Skeletal muscle tissue (tissue), 4 donors: ENCODE data around the gene ANKRD2. TPM values are rescaled to one million over a fixed set of nuclear protein-coding genes. Genes with fewer than 3 reads are reported as not detected.
"Not testable (repeated sequence)": the region's sequence is repeated elsewhere in the genome, so short reads cannot be mapped to it uniquely, and the experiment has no call there.

Source experiments
- H3K27ac ChIP-seq: one replicate; pipeline ENCODE4 v1.7.0; 2013; ENCODE audit warnings: mild to moderate bottlenecking, low read depth, low read length, inconsistent platforms
- H3K27me3 ChIP-seq, 3 donors: one replicate each; pipeline ENCODE4 v1.7.0; 2013; ENCODE audit warnings: low read length in 3 of 3; ENCODE audit not compliant: control insufficient read depth in 3 of 3, insufficient read depth in 3 of 3
- H3K36me3 ChIP-seq, 3 donors: one replicate each; pipeline ENCODE4 v1.7.0; 2013; ENCODE audit warnings: low read length in 3 of 3; ENCODE audit not compliant: control insufficient read depth in 3 of 3, insufficient read depth in 3 of 3
- H3K4me1 ChIP-seq, 3 donors: one replicate each; pipeline ENCODE4 v1.7.0; 2013; ENCODE audit warnings: low read length in 3 of 3, mild to moderate bottlenecking in 3 of 3; ENCODE audit not compliant: control insufficient read depth in 3 of 3, insufficient read depth in 3 of 3
- H3K4me3 ChIP-seq, 3 donors: one replicate each; pipeline ENCODE4 v1.7.0; 2013; ENCODE audit warnings: low read length in 3 of 3
- H3K9ac ChIP-seq, 3 donors: one replicate each; pipeline ENCODE4 v1.7.0; 2013; ENCODE audit warnings: low read length in 3 of 3, mild to moderate bottlenecking in 3 of 3, moderate library complexity in 2 of 3, low read depth in 1 of 3
- H3K9me3 ChIP-seq, 3 donors: one replicate each; pipeline ENCODE4 v1.7.0; 2013; ENCODE audit warnings: low read length in 3 of 3; ENCODE audit not compliant: control insufficient read depth in 3 of 3
- total RNA-seq: library from RNA; depleted of rRNA; stranded (reverse); fragments of >200 nt; gene quantifications from one replicate; pipeline ENCODE4 v1.2.3, GENCODE V29; 2014
- donor health status: Osteomylitis.

Gene ANKRD2, protein sequence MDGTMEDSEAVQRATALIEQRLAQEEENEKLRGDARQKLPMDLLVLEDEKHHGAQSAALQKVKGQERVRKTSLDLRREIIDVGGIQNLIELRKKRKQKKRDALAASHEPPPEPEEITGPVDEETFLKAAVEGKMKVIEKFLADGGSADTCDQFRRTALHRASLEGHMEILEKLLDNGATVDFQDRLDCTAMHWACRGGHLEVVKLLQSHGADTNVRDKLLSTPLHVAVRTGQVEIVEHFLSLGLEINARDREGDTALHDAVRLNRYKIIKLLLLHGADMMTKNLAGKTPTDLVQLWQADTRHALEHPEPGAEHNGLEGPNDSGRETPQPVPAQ
- total RNA-seq: 8.9 TPM

DNA sequence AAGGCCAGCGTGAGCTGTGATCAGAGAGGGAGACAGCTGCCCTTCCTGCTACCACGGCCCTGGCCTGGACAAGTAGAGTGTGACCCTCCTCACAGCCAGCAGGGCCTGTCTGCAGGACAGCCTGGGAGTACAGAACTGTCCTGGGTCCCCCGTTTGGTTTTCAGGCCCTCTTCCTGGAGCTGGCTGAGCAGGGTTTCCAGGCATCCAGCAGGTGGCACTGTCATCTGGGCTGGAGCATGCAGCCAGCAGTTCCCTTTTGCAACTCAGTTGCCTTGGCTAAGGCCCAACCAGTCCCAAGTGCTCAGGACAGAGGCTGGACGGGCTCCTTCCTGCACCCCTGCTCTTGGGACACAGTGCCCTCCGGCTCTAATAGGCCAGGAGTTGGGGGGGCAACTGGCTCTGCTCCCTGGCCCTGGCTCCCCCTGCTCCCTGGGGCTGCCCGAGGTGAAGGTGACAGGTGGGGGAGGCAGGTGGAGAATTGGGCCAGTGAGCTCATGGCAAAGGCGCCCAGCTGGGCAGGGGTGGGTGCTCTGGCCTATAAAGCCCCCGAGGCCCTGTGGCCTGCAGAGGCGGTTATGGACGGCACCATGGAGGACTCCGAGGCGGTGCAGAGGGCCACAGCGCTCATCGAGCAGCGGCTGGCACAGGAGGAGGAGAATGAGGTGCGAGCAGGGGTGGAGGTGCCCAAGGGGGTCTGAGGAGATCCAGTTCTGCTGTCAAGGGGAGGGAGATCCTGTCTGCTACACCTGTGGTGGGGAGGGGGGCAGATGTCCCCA is at the start of gene ANKRD2:
Gene ANKRD2, plus strand, starts transcription at position 566 of the 776 bp plus-strand sequence. Its CDS starts 10 bp downstream, at position 576.
- H3K4me3 ChIP-seq: peak within 1 kb of the TSS; percentile 55 to 76 (median 64)
- peak within 1 kb of the TSS; percentile 94 for H3K27ac ChIP-seq
- H3K9me3 ChIP-seq: no peaks in the 10 kb centered on the region
- H3K9ac ChIP-seq: peak within 1 kb of the TSS; percentile 72 to 87 (median 82)
- peaks cover 61 to 73% (median 70%) of the 10 kb centered on the region in 3 donors for H3K4me1 ChIP-seq
- H3K36me3 ChIP-seq: peaks cover 2 to 16% (median 10%) of the 10 kb centered on the region in 3 donors
- no peaks in the 10 kb centered on the region for H3K27me3 ChIP-seq

DNA sequence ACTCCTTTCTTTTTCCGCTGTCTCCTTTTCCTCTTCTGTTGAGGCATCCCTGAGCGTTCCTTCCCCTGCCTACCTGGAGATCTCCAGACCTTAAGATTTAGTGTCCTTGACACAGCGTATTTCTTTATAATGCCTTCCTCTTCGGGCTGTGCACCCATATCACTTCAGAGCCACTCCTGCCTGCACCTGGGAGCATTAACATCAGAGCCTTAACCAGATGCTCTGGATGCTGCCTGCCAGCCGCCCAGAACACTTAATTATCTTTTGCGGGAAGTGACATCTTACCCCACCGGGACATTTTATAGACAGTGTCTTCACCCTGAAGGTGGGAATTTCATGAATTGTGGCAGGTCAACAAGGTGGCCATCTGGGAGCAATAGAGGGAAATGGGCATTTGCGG is 49.6 kb upstream of the ANKRD2 start:
- H3K4me1 ChIP-seq: peaks cover 28 to 62% (median 40%) of the 10 kb centered on the region in 3 donors
- H3K27ac ChIP-seq: no peak overlapping the region
- H3K9me3 ChIP-seq: no peaks in the 10 kb centered on the region

DNA sequence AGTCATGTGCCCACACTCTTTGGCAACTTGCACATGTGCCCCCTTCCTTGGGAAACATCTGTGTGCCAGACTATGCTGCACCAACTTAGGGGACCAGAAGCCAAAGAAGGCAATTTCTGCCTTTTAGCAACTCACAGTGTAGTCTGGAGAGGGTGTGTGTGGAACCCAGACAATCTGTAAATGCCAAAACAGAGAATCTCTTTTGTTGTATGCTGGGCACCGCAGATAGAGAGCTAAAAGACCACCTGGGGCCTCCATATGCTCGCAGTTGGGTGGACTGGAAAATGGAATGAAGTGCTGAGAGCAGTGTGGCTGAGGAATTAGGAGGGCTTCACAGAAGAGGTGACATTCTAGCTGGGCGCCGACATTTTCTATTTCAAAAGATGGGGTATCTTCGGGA is 47.5 kb upstream of the ANKRD2 start:
- H3K9ac ChIP-seq: no peak overlapping the region
- no peaks in the 10 kb centered on the region for H3K36me3 ChIP-seq
- no peak overlapping the region for H3K27ac ChIP-seq
- no peak overlapping the region for H3K4me3 ChIP-seq
- H3K4me1 ChIP-seq: peaks cover 20 to 44% (median 29%) of the 10 kb centered on the region in 3 donors
- H3K27me3 ChIP-seq: no peaks in the 10 kb centered on the region
- H3K9me3 ChIP-seq: no peaks in the 10 kb centered on the region

More for the DNA sequence above, 49.6 kb upstream of the ANKRD2 start:
- no peak overlapping the region for H3K9ac ChIP-seq
- H3K27me3 ChIP-seq: no peaks in the 10 kb centered on the region
- no peaks in the 10 kb centered on the region for H3K36me3 ChIP-seq
- no peak overlapping the region for H3K4me3 ChIP-seq

DNA sequence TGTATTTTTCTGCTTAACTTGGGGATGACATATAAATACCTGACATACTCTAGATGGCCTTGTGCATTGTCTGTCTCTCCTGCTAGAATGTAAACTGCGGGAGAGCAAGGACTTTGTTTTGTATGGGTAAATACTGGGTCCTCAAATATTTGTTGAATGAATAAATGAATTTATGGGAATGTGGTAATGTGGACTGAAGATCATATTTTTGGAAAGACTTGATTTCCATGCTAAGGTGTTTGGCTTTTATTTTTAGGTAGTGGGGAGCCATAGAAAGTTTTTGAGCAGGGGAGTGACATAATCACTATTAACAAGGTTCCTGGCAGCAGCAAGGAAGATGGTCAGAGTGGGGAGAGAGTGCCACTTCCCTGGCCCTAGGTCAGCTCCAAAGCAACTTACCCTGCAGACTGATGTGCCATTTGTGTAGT is 46.9 kb upstream of the ANKRD2 start:
- no peak overlapping the region for H3K4me3 ChIP-seq
- H3K9ac ChIP-seq: no peak overlapping the region
- H3K4me1 ChIP-seq: peaks cover 19 to 43% (median 24%) of the 10 kb centered on the region in 3 donors
- no peaks in the 10 kb centered on the region for H3K27me3 ChIP-seq
- H3K27ac ChIP-seq: no peak overlapping the region
- no peaks in the 10 kb centered on the region for H3K36me3 ChIP-seq
- no peaks in the 10 kb centered on the region for H3K9me3 ChIP-seq

DNA sequence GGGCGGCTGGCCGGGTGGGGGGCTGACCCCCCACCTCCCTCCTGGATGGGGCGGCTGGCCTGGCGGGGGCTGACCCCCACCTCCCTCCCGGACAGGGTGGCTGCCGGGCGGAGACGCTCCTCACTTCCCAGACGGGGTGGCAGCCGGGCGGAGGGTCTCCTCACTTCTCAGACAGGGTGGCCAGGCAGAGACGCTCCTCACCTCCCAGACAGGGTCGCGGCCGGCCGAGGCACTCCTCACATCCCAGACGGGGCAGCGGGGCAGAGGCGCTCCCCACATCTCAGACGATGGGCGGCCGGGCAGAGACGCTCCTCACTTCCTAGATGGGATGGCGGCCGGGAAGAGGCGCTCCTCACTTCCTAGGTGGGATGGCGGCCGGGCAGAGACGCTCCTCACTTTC is 43.7 kb upstream of the ANKRD2 start:
- H3K4me1 ChIP-seq: peaks cover 8 to 24% (median 16%) of the 10 kb centered on the region in 3 donors
- H3K9me3 ChIP-seq, H3K27ac ChIP-seq, H3K27me3 ChIP-seq, H3K4me3 ChIP-seq, H3K9ac ChIP-seq, H3K36me3 ChIP-seq: not testable (repeated sequence)

DNA sequence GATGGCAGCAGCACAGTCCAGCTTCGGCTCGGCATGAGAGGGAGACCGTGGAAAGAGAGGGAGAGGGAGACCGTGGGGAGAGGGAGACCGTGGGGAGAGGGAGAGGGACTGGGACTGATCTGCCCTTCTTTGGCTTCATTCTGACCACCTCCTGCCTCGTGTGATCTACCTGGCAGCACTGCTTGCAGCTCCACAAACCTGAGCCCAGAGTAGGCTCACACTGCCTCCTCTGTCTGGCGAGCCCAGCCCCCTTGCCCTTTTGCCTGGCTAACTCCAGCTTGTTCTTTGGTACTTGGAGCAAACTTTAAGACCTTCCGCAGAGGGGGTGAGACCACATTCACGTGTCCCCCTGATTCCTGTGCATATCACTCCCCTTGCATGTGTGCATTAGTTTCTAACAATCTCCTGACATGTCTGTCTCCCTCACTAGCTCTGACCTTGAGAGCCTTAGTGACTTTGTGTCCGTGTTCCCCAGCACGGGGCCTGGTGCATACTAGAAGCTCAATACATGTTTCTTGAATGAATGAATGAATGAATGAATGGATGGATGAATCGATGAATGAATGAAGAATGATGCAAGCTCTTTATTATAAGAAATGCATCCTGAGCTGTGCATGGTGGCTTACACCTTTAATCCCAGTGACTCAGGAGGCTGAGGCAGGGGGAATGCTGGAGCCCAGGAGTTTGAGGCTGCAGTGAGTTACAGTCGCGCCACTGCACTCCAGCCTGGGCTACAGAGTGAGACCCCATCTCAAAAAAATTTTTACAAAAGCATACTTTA is 42.7 kb upstream of the ANKRD2 start:
- H3K27ac ChIP-seq: no peak overlapping the region
- no peaks in the 10 kb centered on the region for H3K36me3 ChIP-seq
- H3K9ac ChIP-seq: no peak overlapping the region
- H3K27me3 ChIP-seq: no peaks in the 10 kb centered on the region
- H3K9me3 ChIP-seq: no peaks in the 10 kb centered on the region
- H3K4me1 ChIP-seq: peaks cover 9 to 27% (median 19%) of the 10 kb centered on the region in 3 donors
- H3K4me3 ChIP-seq: no peak overlapping the region

DNA sequence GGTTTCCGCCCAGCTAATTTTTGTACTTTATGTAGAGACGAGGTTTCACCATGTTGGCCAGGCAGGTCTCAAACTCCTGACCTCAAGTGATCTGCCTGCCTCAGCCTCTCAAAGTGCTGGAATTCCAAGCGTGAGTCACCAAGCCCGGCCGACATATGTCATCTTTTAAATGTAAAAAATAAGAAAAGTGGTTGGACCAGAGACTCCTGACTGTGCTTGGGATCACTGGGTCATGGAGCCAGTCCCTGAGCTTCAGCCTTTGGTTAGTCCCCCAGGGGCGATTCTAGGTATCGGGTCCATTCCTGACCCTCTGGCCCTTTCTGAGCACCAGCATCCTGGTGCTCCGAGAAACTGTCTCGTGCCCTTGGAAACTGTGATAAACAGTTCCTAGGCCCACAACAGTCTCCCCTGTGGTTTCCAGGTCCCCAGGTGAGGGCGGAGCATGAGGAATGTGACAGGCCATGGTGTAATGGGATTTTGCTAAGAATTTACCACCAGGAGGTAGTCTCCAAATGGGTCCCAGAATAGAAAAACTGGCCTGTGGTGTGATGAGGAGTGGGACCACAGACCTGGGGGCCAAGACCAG is 41.1 kb upstream of the ANKRD2 start:
- peaks cover 8 to 21% (median 10%) of the 10 kb centered on the region in 3 donors for H3K4me1 ChIP-seq
- no peaks in the 10 kb centered on the region for H3K36me3 ChIP-seq
- H3K4me3 ChIP-seq: no peak overlapping the region
- H3K27me3 ChIP-seq: no peaks in the 10 kb centered on the region
- no peak overlapping the region for H3K27ac ChIP-seq
- no peak overlapping the region for H3K9ac ChIP-seq
- H3K9me3 ChIP-seq: no peaks in the 10 kb centered on the region

DNA sequence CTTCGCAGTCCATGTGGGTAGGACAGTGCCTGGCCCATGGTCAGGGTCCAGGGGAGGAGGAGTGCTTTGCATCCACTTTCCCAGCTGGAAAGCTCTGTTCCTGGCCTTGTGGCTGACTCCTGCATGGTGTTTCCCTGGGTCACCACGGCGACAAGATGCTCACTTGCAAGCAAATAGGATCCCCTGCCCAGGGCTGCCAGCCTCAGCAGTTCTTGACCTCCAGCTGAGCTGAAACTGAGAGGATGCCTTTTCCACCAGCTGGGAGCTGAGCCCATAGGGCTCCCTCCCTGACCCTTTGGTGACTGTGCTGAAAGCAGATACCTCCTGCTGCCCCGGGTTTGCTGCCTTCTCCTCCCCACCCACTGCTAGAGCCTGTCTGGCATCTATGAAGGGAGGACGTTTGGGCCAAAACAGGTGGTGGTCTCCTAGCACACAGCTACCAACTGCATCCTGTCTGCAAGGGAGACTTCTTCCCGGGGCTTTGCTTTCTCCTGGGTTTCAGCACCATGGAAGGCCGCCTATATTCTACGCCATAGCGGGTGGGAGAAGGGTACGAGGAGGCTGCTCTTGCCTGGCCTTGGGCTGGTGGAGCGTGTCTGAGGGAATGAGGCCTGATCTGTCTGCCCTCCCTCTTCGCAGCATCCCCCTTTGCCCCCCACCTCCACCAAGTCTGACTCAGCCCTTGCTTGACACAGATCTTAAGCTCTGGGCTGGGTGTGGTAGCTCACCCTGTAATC is 39.5 kb upstream of the ANKRD2 start:
- H3K9me3 ChIP-seq: no peaks in the 10 kb centered on the region
- H3K9ac ChIP-seq: peak overlapping the region in 1 of 3 donors; percentile 16
- H3K4me1 ChIP-seq: peaks cover 8 to 21% (median 10%) of the 10 kb centered on the region in 3 donors
- no peak overlapping the region for H3K4me3 ChIP-seq
- peak overlapping the region; percentile 60 for H3K27ac ChIP-seq
- no peaks in the 10 kb centered on the region for H3K36me3 ChIP-seq
- H3K27me3 ChIP-seq: no peaks in the 10 kb centered on the region

DNA sequence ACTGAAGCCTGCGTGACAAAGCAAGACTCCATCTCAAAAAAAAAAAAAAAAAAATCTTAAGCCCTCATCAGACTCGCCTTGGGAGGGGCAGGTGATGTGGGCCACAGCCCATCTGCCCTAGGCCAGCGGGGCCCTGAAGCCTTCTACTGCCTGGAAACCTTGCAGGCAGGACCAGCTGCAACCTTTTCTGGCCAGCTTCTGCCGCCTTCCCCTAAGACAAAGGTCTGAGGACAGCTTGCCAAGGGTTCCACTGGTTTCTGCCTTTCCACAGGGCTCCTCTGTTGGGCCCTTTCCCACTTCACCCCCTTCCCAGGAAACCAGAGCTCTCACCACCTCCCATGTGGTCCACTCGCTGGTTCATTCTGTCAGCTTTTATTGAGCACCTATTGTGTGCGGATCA is 38.7 kb upstream of the ANKRD2 start:
- no peaks in the 10 kb centered on the region for H3K9me3 ChIP-seq
- no peak overlapping the region for H3K4me3 ChIP-seq
- no peak overlapping the region for H3K9ac ChIP-seq
- H3K4me1 ChIP-seq: peaks cover 8 to 27% (median 15%) of the 10 kb centered on the region in 3 donors
- no peaks in the 10 kb centered on the region for H3K36me3 ChIP-seq
- H3K27ac ChIP-seq: no peak overlapping the region
- H3K27me3 ChIP-seq: no peaks in the 10 kb centered on the region
